GM19193 (cell line): ENCODE data around the gene ASIC4.

Experiments
- POLR2A ChIP-seq: IDR thresholded peaks from 4 replicates; pipeline ENCODE4 v1.6.1; 2011; ENCODE audit not compliant: insufficient read depth, insufficient read length; ENCODE audit errors: extremely low read depth

The ASIC4 gene

DNA sequence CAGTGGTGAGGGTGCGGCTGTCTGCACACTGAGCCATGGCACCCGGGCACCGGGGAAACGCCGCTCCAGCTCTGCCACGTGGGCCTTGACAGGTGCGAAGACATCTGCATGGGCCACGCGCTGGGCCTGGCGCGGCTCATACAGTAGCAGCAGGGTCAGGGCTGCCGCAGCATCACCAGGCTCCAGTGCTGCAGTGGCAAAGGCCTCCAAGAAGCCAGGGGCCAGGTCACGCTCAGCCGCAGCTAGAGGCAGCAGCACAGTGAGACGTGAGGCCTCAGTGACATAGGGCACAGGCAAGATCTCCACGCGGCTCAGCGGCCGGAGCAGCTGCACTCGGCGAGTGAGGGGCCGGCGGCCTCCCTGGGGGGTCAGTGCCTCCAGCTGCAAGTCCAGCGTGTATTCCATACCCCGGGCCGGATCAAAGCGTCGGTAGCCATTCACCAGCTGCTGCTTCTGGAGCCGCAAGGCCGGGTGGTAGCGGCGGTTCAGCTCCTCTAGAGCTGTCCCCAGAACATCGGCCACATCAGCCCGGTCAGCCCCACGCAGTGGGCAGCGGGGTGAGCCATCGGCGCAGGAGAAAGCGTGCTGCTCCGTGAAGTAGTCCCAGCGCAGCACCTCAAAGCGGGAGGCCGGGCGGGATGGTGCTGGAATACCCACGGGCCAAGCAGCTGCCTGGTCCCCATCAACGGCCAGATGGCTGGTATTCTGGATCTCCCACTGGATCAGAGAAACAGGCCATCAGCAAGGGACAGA lies 25.8 kb downstream of the ASIC4 start:
- TF ChIP-seq POLR2A, result no peak

DNA sequence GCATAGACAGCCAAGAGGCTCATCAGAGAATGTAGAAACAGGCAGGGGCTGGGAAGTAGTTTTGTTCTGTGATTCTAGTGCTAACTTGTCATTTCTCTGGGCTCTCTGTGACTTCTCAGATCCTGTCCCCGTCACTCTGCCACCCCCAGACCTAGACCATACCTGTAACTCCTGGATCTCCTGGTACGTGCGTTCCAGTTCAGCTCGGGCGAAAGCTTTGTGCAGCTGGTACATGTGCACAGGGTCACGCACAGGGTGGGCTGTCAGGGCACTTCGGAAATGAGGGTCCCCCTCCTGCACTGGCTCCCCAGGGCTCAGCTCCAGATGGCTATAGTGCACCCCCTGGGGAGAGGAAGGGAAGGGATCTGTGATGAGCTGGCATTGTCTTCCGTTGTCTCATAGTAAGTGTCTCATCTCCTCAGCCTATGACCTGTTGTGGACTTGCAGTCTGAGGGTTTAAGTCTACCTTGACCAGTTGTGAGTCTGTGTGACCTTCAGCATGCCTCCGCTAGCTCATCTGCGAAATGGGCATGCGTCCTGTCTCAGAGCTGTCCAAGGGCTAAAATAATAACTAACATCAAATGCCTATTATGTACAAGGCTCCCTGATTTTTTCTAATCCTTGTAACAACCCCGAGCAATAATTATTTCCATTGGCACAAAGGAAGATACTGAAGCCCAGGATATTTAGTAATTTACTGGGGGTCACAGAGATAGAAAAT lies 26.7 kb downstream of the ASIC4 start:
- no peak for TF ChIP-seq POLR2A

DNA sequence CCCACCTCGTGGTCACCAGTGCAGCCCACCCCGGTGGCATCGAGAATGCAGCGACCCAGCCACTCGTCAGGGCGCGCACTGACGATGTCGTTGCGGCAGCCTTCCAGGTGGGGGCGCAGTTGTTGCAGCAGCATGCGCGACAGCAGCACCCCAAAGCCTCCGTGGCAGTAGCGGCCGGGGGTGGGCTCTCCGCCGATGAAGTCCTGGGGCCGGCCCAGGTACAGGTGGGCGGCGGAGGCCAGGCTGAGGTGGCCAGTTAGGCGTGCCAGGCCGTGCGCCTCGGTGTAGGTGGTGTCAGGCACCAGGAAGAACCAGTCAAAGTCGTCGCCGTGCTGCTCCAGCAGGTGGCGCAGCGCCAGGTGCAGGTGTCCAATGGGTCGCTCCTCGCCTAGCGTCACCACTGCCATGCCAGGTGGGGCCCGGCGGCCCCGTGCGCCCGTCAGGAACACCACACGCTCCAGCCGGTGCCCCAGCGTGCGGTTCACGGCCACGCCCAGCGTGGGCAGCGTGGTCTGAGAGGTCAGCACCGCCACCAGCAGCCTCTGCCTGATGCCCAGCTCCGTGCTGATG lies 27.4 kb downstream of the ASIC4 start:
- TF ChIP-seq POLR2A, result no peak

DNA sequence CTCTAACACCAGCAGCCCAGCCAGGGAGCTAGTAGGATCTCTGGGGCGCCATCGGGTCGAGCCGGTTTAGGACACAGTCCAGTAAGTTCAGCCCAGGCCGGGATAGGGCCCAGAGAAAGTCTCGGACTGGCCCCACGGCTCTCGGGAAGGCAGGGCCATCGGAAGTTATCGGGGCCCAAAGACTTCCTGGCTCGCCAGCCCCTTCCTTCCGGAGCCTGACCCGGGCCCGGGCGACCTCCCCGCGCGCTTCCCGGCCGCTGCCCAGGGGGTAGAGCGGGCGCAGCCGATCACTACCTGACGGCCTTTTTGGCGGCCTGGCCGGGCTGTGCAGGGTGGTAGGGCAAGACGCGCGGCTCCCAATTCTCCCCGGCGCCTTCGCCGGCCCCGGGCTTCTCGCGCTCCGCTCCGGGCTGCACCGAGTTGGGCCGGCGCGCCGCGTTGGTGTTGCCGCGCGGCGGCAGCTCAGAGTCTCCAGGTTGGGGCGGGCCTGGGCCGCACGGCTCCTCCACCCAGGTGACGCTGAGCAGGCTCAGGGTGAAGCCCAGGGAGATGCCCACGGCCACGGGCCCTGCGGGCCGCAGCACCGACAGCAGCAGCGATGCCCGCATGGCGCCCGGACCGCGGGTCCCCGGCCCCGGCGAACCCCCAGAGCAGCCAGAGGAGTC lies 28.8 kb downstream of the ASIC4 start:
- TF ChIP-seq POLR2A, result no peak

DNA sequence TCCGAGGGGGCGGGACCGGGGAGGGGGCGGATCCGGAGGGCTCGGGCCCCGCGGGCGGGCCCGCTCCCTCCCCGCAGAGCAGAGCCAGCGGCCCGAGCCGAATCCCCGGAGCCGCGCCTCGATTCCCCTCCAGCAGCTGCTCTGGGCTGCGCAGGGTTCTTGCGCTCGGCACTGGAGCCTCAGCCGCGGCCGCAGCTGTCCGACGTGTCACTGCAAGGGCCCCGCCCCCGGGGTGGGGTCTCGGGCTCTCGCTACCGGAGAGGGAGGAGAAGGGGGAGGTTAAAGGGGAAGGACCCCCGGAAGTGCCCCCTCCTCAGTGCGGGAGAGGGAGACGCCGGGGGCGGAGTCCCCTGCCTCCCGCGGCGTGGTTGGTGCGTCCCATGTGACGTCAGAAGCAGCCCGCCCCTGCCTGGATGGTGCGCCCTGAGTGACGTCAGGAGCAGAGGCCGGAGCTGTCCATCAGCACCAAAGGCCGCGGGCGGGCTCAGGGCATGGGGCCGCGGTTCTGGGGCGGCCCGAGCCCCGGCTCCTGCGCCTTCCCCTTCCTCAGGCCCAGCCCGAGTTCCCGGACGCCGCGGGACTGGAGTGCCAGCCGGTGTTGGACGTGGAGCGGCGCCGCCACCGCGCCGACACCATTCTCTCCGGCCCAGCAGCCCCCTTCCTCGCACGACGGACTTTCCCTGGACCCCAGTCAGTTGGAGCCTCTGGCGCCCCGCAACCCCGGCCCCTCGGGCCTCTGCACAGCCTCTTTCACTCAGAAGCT lies 29.5 kb downstream of the ASIC4 start, which contains the start of the genes CHPF and TMEM198:
TSS of gene CHPF (minus strand) at position 214 of the 763 bp plus-strand sequence. CDS start 271 bp downstream, outside the sequence.
TSS of gene TMEM198 (plus strand) at position 433 of the 763 bp plus-strand sequence. CDS start 700 bp downstream, outside the sequence.
- TF ChIP-seq POLR2A, result peak; percentile 35

DNA sequence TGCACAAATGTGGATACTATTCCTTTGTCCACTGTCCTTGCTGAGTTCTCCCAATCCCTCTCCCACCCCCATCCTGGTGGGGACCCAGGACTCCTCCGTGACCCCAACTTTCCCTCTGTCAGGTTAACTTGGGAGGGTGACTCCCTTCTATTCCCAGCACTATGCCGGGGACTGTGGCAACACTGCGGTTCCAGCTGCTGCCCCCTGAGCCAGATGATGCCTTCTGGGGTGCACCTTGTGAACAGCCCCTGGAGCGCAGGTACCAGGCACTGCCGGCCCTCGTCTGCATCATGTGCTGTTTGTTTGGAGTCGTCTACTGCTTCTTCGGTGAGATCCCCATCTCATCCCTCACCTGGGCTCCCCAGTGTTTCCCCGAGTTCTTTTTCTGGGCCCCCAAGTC lies 30.3 kb downstream of the ASIC4 start:
- TF ChIP-seq POLR2A, result no peak

DNA sequence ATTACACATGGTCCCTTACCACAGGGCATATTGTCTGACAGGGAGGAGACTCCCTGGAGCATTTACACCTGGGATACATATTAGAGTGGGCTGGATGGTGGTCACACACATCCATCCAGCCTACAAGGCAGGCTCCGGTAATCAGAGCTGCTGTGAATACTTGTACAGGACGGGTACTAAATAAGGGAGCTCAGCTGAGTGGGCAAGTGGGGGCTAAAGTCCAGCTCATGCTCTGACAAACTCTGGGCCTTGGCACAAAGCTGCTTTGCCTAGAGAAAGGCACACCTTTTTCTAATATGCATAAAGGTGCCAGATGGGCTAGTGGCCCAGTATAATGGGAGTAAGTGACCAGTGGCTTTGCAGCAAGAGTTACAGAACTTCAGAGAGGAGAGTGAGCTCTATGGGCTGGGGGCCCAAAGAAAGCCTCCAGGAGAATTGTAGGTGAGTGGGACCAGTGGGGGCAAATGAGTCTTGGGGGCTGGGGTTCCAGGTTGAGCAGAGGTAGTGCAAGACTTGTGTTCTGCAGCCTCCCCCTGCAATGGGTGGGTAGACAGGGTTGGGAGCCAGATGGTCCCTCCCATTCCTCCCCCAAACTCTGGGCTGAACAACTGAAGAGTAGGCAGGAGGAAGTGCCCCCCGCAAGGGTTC lies 31.1 kb downstream of the ASIC4 start:
- no peak for TF ChIP-seq POLR2A

DNA sequence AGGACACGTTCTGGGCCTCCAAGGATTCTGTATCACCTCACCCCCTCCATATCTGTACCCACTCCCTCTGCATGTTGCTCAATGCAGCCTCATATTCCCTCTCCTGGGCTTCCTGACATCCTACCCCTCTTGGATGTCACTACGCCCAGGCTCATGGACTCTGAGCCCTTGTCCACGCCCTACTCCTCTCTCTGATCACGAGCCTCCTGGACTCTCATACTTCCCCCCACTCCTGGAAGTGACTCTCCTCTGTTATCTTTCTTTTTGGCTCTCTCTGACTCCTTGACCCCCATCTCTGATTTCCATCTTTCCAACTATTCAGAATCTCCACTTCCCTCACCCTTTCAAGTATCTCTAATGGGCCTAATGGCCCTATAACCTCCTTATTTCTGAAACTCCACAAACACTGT lies 31.7 kb downstream of the ASIC4 start:
- TF ChIP-seq POLR2A, result no peak

DNA sequence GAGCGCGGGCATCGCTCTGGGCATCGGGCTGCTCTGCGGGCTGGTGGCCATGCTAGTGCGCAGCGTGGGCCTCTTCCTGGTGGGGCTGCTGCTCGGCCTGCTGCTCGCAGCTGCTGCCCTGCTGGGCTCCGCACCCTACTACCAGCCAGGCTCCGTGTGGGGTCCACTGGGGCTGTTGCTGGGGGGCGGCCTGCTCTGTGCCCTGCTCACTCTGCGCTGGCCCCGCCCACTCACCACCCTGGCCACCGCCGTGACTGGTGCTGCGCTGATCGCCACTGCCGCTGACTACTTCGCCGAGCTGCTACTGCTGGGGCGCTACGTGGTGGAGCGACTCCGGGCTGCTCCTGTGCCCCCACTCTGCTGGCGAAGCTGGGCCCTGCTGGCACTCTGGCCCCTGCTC lies 33.3 kb downstream of the ASIC4 start:
- TF ChIP-seq POLR2A, result no peak

DNA sequence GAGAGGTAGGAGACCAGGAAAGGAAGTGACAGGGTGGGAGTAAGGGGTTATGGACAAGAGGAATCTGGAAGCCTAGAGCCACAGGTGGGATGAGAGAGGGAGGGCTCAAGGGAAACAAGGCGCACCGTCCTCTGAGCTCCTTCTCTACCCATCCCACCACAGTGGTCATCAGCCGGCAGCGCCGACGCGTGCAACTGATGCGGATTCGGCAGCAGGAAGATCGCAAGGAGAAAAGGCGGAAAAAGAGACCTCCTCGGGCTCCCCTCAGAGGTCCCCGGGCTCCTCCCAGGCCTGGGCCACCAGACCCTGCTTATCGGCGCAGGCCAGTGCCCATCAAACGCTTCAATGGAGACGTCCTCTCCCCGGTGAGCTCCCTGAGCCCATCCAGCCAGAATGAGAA lies 34.7 kb downstream of the ASIC4 start:
- TF ChIP-seq POLR2A, result no peak

DNA sequence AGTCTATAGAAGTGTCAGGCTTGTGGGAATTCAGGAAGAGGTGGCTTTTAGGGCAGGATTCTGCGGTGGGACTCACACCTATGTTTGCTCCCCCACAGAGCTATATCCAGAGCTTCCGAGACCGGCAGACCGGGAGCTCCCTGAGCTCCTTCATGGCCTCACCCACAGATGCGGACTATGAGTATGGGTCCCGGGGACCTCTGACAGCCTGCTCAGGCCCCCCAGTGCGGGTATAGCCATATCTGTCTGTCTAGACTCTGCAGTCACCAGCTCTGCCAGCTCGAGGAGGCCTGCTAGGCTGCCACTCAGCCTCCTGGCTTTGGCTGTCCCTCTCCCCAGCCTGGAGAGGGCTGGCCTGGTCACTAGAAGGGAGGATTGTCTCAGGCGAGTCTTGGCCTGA lies 35.3 kb downstream of the ASIC4 start:
- TF ChIP-seq POLR2A, result no peak

DNA sequence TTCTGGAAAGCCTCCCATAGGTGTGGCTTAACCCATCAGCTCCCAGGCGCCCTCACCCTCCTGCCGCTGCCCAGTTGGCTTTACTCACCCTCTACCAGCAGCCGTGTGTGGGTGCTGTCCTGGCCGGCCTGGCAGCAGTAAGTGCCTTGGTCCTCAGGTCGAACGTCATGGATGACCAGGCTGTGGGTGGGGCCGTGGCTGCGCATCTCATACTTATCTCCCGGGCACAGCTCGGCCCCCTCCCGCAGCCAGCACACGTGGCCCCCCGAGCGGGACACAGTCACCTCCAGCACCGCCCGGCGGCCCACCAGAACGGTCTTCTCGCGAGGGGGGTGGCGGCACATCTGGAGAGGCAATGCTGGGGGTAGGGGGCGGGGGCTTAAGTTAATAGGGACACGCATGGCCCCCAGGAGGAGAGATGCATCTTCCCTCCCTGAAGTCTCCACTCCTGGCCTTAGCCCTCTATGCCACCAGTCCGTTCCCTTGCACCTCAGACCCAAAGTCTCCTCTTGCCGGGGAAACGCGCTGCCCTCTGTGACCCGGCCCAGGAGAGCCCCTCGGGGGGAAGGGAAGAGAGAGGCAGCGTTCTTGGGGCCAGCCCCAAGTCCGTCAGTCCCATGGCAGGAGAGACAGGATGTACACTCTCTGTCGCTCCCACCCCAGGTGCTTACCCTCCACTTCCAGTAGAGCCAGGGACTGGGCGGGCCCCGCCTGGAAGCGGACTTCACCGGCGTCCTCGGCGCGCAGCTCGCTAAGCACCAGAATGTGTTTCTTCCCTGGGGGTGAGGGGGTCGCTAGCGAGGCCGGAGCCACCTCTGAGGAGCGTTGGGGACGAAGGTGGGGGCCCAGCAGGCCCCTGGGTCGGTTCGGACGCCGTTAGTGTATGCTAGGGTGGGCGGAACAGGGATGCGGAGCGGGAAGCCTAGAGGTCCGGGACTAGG lies 37.4 kb downstream of the ASIC4 start:
- no peak for TF ChIP-seq POLR2A
